Upper lobe of right lung (tissue), 1 donor: ENCODE measurements around the gene VWA8. TPM values are rescaled to one million over a fixed set of nuclear protein-coding genes. Genes with fewer than 3 reads are reported as not detected.
A peak's percentile ranks its signal among the peaks of the same experiment; 100 is the strongest.

Source experiments
- ATAC-seq: fragments of 200-7000 bp; cut with Tn5 transposase; one replicate; pipeline ENCODE4 v1.9.1; 2020; ENCODE audit warnings: mild to moderate bottlenecking, moderate library complexity
- DNase-seq: peaks from one replicate; pipeline ENCODE4 v3.0.0-alpha.2; 2020
- H3K27ac ChIP-seq: fragments of 200-600 bp; one replicate; pipeline ENCODE4 v1.8.0; 2022
- H3K27me3 ChIP-seq: fragments of 200-600 bp; one replicate; pipeline ENCODE4 v1.8.0; 2022; ENCODE audit warnings: mild to moderate bottlenecking
- H3K36me3 ChIP-seq: fragments of 200-600 bp; one replicate; pipeline ENCODE4 v1.8.0; 2022
- H3K4me1 ChIP-seq: fragments of 200-600 bp; one replicate; pipeline ENCODE4 v1.8.0; 2022
- H3K4me3 ChIP-seq: fragments of 200-600 bp; one replicate; pipeline ENCODE4 v1.8.0; 2022; ENCODE audit warnings: mild to moderate bottlenecking
- H3K9me3 ChIP-seq: fragments of 200-600 bp; one replicate; pipeline ENCODE4 v1.8.0; 2022
- intact Hi-C: fragments of 100-400 bp; cut with DNase I; formaldehyde crosslinking; loops from one replicate; pipeline ENCODE4 v1.11.0; 2022
- total RNA-seq: library from RNA; stranded (reverse); fragmentation: NEBNext Ultra II Directional; extraction: Animal tissue kit (Norgen Biotek cat#: 25700); gene quantifications from one replicate; pipeline ENCODE4 v1.2.1, GENCODE V29; 2021
- TF ChIP-seq, protein P1 (sequence below): fragments of 200-600 bp; IDR thresholded peaks from one replicate; pipeline ENCODE4 v1.8.0; 2022; ENCODE audit warnings: antibody characterized with exemption
- donor health status: DM: no; HTN: yes; CAD: no; lungs with severe emphysema.

The VWA8 gene
- total RNA-seq, 1 donor from 2014 or later: 20.6 TPM

DNA sequence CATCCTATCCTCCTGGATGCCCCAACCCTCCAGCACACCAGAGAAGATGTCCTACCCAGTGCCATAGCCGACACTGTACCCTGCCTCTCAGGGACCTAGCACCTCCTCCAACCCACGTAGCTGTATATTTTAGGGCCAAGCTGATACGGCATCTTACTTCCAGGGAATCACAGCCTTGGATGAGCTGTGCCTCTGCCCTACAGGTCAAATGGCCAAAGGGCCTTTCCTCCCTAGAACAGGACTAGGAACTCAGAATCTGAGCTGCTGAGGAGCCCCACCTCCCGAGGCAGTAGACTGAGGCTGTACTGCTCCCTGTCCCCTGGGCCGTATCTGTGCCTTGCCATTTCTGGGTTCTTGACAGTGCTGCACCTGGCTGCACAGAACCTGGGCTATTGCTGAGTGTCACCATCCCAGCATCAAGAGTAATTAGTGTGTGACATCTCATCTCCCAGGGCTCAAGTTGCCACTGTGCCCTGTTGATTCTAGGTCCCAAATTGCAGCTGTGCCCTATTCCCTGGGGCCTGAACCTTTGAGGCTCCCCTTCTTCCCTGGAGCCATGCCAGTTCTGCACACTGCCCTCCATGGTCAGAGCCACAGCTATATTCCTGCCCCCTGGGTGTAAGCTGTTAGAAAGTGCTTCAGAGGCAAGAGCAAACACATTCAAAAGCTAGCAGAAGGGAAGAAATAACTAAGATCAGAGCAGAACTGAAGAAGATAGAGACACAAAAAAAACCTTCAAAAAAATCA, 41.0 kb downstream of the VWA8 start:
- TF ChIP-seq, protein P1, sequence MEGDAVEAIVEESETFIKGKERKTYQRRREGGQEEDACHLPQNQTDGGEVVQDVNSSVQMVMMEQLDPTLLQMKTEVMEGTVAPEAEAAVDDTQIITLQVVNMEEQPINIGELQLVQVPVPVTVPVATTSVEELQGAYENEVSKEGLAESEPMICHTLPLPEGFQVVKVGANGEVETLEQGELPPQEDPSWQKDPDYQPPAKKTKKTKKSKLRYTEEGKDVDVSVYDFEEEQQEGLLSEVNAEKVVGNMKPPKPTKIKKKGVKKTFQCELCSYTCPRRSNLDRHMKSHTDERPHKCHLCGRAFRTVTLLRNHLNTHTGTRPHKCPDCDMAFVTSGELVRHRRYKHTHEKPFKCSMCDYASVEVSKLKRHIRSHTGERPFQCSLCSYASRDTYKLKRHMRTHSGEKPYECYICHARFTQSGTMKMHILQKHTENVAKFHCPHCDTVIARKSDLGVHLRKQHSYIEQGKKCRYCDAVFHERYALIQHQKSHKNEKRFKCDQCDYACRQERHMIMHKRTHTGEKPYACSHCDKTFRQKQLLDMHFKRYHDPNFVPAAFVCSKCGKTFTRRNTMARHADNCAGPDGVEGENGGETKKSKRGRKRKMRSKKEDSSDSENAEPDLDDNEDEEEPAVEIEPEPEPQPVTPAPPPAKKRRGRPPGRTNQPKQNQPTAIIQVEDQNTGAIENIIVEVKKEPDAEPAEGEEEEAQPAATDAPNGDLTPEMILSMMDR: no peak
- intact Hi-C loops: no loop called here

DNA sequence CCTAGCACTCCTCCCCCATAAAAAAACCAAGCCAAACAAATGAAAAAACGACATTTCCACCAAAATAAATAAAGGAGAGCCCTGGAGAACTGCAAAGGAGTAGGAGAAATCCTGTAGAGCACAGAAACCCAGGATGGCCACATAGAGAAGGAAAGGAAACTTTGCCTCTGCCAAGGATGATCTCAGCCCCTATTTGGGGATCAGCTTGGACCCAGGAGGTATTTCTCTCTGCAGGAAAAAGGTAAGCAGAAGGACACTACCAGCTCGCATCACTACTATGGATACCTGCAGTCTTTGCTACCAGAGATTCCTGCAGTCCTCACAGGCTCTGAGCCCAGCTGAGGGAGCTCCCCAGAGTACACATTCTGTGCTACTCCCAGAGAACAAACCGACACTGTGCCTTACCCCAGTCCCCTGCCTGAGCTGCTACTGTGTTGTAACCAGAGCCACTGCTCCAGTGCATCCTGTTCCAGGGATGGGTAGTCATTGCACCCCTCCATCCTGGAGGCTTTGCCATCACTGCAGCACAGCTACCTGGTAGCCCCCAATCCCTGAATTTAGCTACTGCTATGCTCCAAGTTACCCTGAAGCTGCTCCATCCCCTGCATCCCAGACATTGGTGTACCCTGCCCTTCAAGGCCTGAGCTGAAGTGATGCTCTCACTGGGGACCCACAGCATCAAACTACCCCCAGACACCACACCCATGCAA, 41.7 kb downstream of the VWA8 start:
- H3K27ac ChIP-seq: no peak overlapping the region
- ATAC-seq (peak; percentile 45), DNase-seq (no peak)
- intact Hi-C loops: no loop called here
- H3K27me3 ChIP-seq: no peaks in the 10 kb centered on the region
- no peak overlapping the region for H3K4me3 ChIP-seq
- TF ChIP-seq, protein P1: no peak
- peaks cover 10% of the 10 kb centered on the region for H3K4me1 ChIP-seq
- H3K36me3 ChIP-seq: no peaks in the 10 kb centered on the region
- no peaks in the 10 kb centered on the region for H3K9me3 ChIP-seq

More for the DNA sequence above, 41.0 kb downstream of the VWA8 start:
- Histone ChIP-seq H3K27me3 (no peaks in the 10 kb centered on the region), H3K4me1 (peaks cover 10% of the 10 kb centered on the region), H3K9me3 (no peaks in the 10 kb centered on the region), H3K36me3 (no peaks in the 10 kb centered on the region), H3K27ac (no peak overlapping the region), H3K4me3 (no peak overlapping the region)
- no peak for DNase-seq
- peak; percentile 28 for ATAC-seq

DNA sequence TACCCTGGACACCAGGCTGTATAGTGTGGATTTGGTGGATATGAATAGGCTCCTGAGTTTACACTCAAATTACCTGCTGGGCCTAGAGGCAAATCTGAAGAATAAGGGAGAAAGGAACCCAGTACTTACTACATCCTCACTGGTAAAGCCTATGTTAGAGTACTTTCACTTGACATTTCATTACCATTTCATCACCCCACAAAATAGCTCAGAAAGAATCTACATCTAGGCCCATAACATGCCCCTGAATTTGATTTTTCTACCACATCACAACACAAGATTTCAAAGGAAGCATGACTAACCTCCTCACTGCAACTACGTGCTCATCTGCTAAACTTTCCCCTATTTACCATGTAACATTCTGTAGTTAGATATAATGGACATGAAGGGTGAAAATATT, 43.3 kb downstream of the VWA8 start:
- no peak for ATAC-seq
- Histone ChIP-seq H3K27ac (no peak overlapping the region), H3K36me3 (no peaks in the 10 kb centered on the region)

DNA sequence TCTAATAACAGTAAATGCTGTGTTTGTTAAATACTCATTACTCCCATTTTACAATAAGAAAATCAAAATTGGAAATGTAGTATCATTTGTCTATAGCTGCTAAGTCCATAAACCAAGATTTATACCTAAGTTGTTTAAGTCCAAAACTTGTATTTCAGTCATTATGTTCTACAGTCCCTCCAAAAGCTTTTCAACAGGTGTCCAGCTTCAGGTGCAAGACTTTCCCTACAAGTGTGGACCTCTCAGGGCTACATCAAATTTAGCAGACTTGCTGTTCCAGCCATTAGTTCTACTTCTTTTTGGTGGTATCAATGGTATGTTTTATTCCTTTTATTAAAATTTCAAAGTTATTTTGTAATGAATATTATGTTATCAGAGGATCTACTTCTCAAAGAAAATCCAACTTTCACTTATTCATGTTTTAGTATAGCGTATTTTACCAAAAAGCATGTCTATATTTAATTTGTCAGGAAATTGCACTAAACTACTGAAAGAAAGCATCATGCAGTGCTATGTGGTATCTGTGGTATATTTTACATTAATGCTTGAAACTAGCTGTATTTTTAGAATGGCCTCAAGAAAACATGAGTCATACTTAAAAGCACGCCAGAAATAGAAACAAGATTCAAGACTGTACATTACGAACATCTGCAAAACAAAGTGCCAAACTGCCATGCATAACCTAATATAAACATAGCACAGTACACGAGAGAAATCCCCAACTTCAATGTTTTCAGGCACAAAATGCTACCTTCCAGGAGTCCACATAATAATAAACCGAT, 44.5 kb downstream of the VWA8 start:
- ATAC-seq (no peak), DNase-seq (no peak)
- H3K36me3 ChIP-seq: no peaks in the 10 kb centered on the region
- no peaks in the 10 kb centered on the region for H3K9me3 ChIP-seq
- H3K4me1 ChIP-seq: peaks cover 10% of the 10 kb centered on the region
- no peak overlapping the region for H3K4me3 ChIP-seq
- intact Hi-C loops: no loop called here
- H3K27me3 ChIP-seq: no peaks in the 10 kb centered on the region
- no peak overlapping the region for H3K27ac ChIP-seq
- TF ChIP-seq, protein P1: no peak

More for the DNA sequence above, 43.3 kb downstream of the VWA8 start:
- Histone ChIP-seq H3K4me1 (peaks cover 10% of the 10 kb centered on the region), H3K4me3 (no peak overlapping the region), H3K27me3 (no peaks in the 10 kb centered on the region), H3K9me3 (no peaks in the 10 kb centered on the region)
- intact Hi-C loops: no loop called here
- TF ChIP-seq, protein P1: no peak
- DNase-seq: no peak

DNA sequence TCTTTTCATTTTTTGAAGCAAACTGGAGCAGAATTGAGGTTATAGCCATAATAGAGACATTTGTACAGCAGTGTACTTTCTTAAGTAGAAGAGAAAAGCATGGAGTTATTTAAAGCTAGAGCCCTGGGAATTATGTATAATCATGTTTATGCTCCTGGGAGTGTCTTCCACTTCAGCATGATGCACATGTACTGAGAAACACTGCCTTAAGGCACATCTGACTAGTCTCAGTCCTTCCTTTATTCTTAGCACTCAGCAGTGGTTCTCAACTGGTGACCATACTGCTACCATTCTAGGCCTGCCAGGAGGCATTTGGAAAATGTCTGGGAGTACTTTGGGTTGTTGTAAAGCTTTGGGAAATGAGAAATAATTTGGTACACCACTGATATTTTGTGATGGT, 45.8 kb downstream of the VWA8 start:
- no peaks in the 10 kb centered on the region for H3K27me3 ChIP-seq
- TF ChIP-seq, protein P1: no peak
- DNase-seq (no peak), ATAC-seq (no peak)
- H3K4me1 ChIP-seq: peaks cover 10% of the 10 kb centered on the region
- H3K27ac ChIP-seq: no peak overlapping the region
- H3K9me3 ChIP-seq: no peaks in the 10 kb centered on the region
- intact Hi-C loops: no loop called here
- no peak overlapping the region for H3K4me3 ChIP-seq
- H3K36me3 ChIP-seq: no peaks in the 10 kb centered on the region
